GM10266 (cell line): ENCODE measurements around the gene FSTL4.
A peak's percentile ranks its signal among the peaks of the same experiment; 100 is the strongest.

Source experiments
- DNase-seq: peaks from one replicate; pipeline ENCODE4 v3.0.0; 2012; ENCODE audit errors: extremely low spot score
- CTCF ChIP-seq: IDR thresholded peaks from 2 replicates; pipeline ENCODE4 v1.5.1; 2012; ENCODE audit warnings: mild to moderate bottlenecking, low read depth; ENCODE audit not compliant: control insufficient read depth, insufficient read depth; ENCODE audit errors: missing control alignments

The FSTL4 gene

GRCh38 chr5:133612249-133612860 lies at the start of gene FSTL4:
Gene FSTL4 (minus strand): TSS chr5:133612541.
- DNase-seq: peak; percentile 41
- TF ChIP-seq CTCF: no peak

- no peak for TF ChIP-seq CTCF
- DNase-seq: no peak
Measured at GRCh38 chr5:133661389-133661788, 49.0 kb upstream of the FSTL4 start.

GRCh38 chr5:133658327-133658726 lies 46.0 kb upstream of the FSTL4 start:
- no peak for DNase-seq
- TF ChIP-seq CTCF: no peak

- no peak for TF ChIP-seq CTCF
- no peak for DNase-seq
Measured at GRCh38 chr5:133657036-133657435, 44.7 kb upstream of the FSTL4 start.

GRCh38 chr5:133655966-133656365 lies 43.6 kb upstream of the FSTL4 start:
- no peak for TF ChIP-seq CTCF
- DNase-seq: no peak

GRCh38 chr5:133653760-133654049 lies 41.4 kb upstream of the FSTL4 start:
- DNase-seq: no peak
- TF ChIP-seq CTCF: no peak

GRCh38 chr5:133652951-133653759 lies 40.8 kb upstream of the FSTL4 start:
- DNase-seq: no peak
- no peak for TF ChIP-seq CTCF
